Activated CD4-positive, alpha-beta T cell treated with anti-CD3 and anti-CD28 coated beads for 36 hours (primary cell): Measurements from ENCODE around the gene PTPN14. TPM values are rescaled to one million over a fixed set of nuclear protein-coding genes. Genes with fewer than 3 reads are reported as not detected.
"Not testable (repeated sequence)": the region's sequence is repeated elsewhere in the genome, so short reads cannot be mapped to it uniquely, and the experiment has no call there.

Source experiments
- ATAC-seq: fragments of 200-7000 bp; cut with Tn5 transposase; one replicate; pipeline ENCODE4 v1.10.0; 2021; ENCODE audit warnings: mild to moderate bottlenecking, moderate library complexity
- CTCF ChIA-PET: fragments of 350-600 bp; sonication (Branson Sonifier 250); formaldehyde crosslinking; loops from one replicate; lab custom pipeline; 2021; ENCODE audit warnings: antibody characterized with exemption; lab: Charles Lee
- POLR2A ChIA-PET: fragments of 350-600 bp; sonication (Branson Sonifier 250); formaldehyde crosslinking; loops from one replicate; lab custom pipeline; 2021; ENCODE audit warnings: antibody characterized with exemption, inconsistent platforms; lab: Charles Lee
- DNase-seq: peaks from one replicate; pipeline ENCODE4 v3.0.0-alpha.2; 2020
- H3K27ac Mint-ChIP-seq: one replicate; pipeline ENCODE4 v1.8.0; 2021; ENCODE audit warnings: mixed read lengths
- H3K27me3 Mint-ChIP-seq: one replicate; pipeline ENCODE4 v1.8.0; 2021; ENCODE audit warnings: mixed read lengths
- H3K36me3 Mint-ChIP-seq: one replicate; pipeline ENCODE4 v1.8.0; 2021; ENCODE audit warnings: low read depth, mixed read lengths
- H3K4me1 Mint-ChIP-seq: one replicate; pipeline ENCODE4 v1.8.0; 2021; ENCODE audit warnings: mixed read lengths
- H3K4me3 Mint-ChIP-seq: one replicate; pipeline ENCODE4 v1.8.0; 2021; ENCODE audit warnings: mild to moderate bottlenecking, moderate library complexity, mixed read lengths
- H3K9me3 Mint-ChIP-seq: one replicate; pipeline ENCODE4 v1.8.0; 2021; ENCODE audit warnings: low read depth, mixed read lengths
- intact Hi-C, 2 experiments: fragments of 100-400 bp; cut with DNase I in 1 of 2; cut with micrococcal nuclease in 1 of 2; formaldehyde crosslinking; loops; one replicate each; pipeline versions ENCODE4 v1.14.2 to v1.15.1; 2022 to 2024; cut with DNase I, micrococcal nuclease
- total RNA-seq, 2 experiments: library from RNA; stranded (reverse); gene quantifications; one replicate each; pipeline ENCODE4 v1.2.3, GENCODE V29; 2021

PTPN14 gene
- total RNA-seq, 2 experiments from 2014 or later = 4.1 to 4.3 TPM

DNA sequence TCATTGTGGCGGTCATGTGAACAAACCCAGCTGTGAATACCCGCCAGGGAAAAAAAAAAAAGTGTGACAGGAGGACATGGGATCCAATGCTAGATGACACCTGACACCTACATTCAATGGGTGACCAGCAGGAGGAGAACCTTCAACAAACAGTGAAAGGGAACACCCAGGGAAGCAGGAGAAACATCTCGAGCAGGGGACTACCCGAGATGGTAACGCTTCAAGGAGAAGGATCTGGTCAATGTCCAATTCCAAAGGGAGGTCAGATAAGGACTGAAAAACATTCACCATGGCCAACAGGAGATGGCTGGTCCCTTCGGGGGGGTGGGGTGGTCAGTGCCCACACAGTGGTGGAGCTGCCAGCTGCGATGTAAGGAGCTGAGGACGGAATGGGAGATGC is 46.3 kb downstream of the PTPN14 start:
- Mint-ChIP-seq H3K36me3 (no peaks in the 10 kb centered on the region), H3K27ac (no peak overlapping the region), H3K9me3 (no peaks in the 10 kb centered on the region), H3K27me3 (peaks cover 7% of the 10 kb centered on the region), H3K4me1 (peaks cover 9% of the 10 kb centered on the region), H3K4me3 (no peak overlapping the region)
- intact Hi-C loops = loop anchor here in 1 of 2 experiments (5.0 kb wide), 1 partner anchor 248 kb away; no protein-coding TSS in a partner anchor
- POLR2A ChIA-PET = no interaction called here
- DNase-seq (no peak), ATAC-seq (no peak)
- CTCF ChIA-PET = no interaction called here

DNA sequence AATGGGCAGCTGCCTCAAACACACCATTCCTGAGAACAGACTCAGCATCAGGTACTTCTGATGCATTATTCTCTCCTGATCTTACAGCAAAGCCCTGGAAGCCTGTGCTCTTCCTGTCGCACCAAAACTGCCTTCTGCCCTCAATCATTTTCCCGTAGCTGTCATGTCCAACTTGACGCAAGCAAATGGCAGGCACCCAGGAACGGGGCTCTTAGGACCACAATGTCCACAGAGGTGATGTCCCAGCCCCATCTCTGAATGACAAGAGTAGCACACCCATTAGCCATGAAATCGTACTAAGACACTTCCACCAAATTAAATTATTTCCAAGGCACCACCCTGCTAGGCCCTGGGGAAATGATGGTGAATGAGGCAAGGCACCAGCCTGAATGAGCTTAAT is 47.1 kb downstream of the PTPN14 start:
- Mint-ChIP-seq H3K4me3 (no peak overlapping the region), H3K27me3 (peaks cover 7% of the 10 kb centered on the region), H3K36me3 (no peaks in the 10 kb centered on the region), H3K4me1 (peaks cover 9% of the 10 kb centered on the region), H3K27ac (no peak overlapping the region), H3K9me3 (no peaks in the 10 kb centered on the region)
- CTCF ChIA-PET = interaction anchor here (1.0 kb wide), 1 partner anchor 11 kb away, joined by 3 read pairs; no protein-coding TSS in a partner anchor
- DNase-seq = no peak
- no peak for ATAC-seq
- POLR2A ChIA-PET = no interaction called here
- intact Hi-C loops = no loop called here

DNA sequence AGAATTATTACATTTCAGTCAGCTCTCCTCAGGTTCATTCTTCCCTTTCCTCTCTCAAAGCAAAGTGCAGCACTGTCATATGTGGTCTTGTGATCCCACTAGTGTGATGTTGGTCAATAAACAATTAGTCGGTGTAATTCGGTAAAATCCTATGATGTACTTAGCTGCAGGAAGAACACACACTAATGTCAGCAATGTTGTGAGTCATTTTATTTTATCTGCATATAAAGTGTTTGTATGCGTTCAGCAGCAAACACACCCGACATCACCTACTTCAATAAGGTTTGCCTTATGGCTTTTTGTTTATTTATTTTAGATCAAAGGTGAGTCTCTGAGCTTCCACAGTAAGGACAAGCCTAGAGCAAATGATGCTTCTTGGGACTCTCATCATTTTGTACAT is 47.8 kb downstream of the PTPN14 start:
- intact Hi-C loops = no loop called here
- Mint-ChIP-seq H3K4me3 (no peak overlapping the region), H3K27ac (no peak overlapping the region), H3K36me3 (no peaks in the 10 kb centered on the region), H3K4me1 (peaks cover 9% of the 10 kb centered on the region), H3K9me3 (no peaks in the 10 kb centered on the region), H3K27me3 (peaks cover 7% of the 10 kb centered on the region)
- no peak for DNase-seq
- CTCF ChIA-PET = interaction anchor here (1.0 kb wide), 1 partner anchor 10 kb away, joined by 3 read pairs; no protein-coding TSS in a partner anchor
- no peak for ATAC-seq
- POLR2A ChIA-PET = no interaction called here

DNA sequence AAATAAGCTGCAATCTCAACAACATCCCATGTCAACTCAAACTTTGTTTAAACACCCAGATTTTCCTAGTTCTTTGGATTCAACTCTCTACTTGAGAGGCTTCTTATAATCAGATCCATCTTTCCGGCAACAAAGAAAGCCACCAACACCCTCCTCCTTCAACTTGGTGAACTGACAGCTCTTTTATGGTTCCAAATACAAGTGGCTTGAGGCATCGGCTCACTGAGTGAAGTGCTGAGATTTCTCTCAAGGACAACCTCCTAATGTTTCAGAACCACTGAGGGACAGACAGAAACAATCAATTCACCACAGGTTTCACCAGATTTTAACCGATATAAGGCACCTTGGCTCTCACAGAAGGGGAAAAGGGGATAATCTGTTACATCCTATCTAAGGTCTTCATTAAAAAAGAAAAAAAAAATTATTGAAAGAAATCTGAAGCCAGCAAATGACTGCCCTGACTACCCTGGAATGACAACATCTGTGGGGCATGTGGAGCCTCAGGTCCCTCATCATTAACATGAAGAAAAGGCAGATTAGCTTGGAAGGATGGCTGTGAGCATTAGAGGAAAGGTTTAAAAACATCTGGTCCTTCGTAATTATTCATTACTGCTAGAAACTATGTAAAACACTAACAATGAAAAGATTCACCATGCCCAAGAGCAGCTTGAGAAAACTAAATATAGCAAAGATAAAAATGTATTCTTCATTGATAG is 50.9 kb downstream of the PTPN14 start:
- Mint-ChIP-seq H3K27ac (no peak overlapping the region), H3K9me3 (no peaks in the 10 kb centered on the region), H3K4me3 (no peak overlapping the region), H3K4me1 (peaks cover 1% of the 10 kb centered on the region), H3K36me3 (no peaks in the 10 kb centered on the region), H3K27me3 (peaks cover 7% of the 10 kb centered on the region)
- no peak for DNase-seq
- intact Hi-C loops = no loop called here
- ChIA-PET CTCF (interaction anchor here (0.7 kb wide), 1 partner anchor 1179 kb away, joined by 3 read pairs; no protein-coding TSS in a partner anchor), POLR2A (no interaction called here)
- ATAC-seq = no peak

DNA sequence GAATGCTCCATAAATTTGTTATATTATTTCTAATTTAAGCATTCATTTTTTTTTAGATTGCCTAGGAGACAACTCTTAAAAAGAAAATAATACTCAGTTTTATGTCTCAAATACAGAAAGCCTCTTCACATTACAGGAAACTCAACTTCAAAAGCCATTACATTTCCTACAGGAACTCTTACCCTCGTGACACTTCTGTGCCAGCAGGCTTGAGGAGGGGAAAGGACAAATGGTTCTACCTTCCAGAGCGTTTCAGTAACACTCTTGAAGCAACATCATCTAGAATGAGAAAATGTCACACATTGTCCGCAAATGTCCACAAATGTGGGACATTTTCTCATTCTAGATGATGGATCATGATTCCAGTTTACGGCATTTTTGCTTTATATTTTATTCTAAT is 51.7 kb downstream of the PTPN14 start:
- H3K27ac Mint-ChIP-seq = no peak overlapping the region
- ChIA-PET POLR2A (interaction anchor here (0.6 kb wide), 1 partner anchor 169 kb away, joined by 5 read pairs; no protein-coding TSS in a partner anchor), CTCF (no interaction called here)
- DNase-seq (no peak), ATAC-seq (no peak)
- H3K4me3 Mint-ChIP-seq = no peak overlapping the region
- intact Hi-C loops = no loop called here
- H3K4me1 Mint-ChIP-seq = peaks cover 1% of the 10 kb centered on the region
- H3K36me3 Mint-ChIP-seq = no peaks in the 10 kb centered on the region
- peaks cover 4% of the 10 kb centered on the region for H3K27me3 Mint-ChIP-seq
- no peaks in the 10 kb centered on the region for H3K9me3 Mint-ChIP-seq

DNA sequence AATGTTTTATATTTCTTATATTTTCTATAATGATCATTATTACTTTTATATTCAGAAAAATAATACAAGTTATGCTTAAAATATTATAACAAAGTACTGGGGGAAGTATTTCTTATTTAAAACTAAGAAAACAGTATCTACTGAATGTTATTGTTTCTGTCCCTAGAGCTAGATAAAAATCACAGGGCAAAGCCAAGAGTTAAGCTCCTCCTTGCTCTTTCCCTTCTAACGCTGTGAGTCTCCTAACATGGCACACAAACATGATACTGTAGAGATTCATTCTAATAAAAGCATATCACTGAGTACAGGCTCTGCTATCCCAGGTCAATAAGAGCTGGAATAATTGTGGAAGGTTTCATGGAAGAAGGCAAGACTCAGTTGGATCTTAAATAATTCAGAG is 53.4 kb downstream of the PTPN14 start:
- Mint-ChIP-seq H3K4me3 (no peak overlapping the region), H3K4me1 (peaks cover 1% of the 10 kb centered on the region), H3K27ac (no peak overlapping the region), H3K36me3 (no peaks in the 10 kb centered on the region), H3K9me3 (no peaks in the 10 kb centered on the region), H3K27me3 (peaks cover 2% of the 10 kb centered on the region)
- no peak for ATAC-seq
- intact Hi-C loops = no loop called here
- DNase-seq = no peak
- ChIA-PET CTCF (interaction anchor here (0.7 to 0.8 kb wide), 2 partner anchors 8 to 166 kb away, joined by 3 to 4 read pairs; no protein-coding TSS in a partner anchor), POLR2A (no interaction called here)

DNA sequence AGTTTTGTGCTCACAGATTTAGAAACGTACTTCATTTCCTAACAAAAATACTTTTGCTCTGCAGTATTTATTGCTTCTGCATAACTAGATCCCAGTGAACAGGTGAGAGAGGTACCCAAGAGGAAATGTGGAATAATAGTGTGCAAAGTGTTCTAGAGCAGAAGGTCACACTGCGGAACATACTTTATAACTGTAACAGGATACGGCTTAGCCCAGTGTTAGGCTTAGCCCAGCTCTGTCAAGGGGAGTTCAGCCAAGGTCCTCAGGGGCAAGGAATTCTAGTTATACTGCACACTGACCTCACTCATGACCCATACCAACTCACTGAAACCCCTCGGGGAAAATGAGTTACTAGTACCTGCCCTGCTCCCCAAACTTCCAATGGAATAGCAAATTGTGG is 55.3 kb downstream of the PTPN14 start:
- no peak overlapping the region for H3K4me3 Mint-ChIP-seq
- ChIA-PET POLR2A (interaction anchor here (0.9 kb wide), 1 partner anchor 20 kb away, joined by 4 read pairs; no protein-coding TSS in a partner anchor), CTCF (no interaction called here)
- H3K27me3 Mint-ChIP-seq = peaks cover 2% of the 10 kb centered on the region
- intact Hi-C loops = no loop called here
- ATAC-seq (no peak), DNase-seq (no peak)
- peaks cover 1% of the 10 kb centered on the region for H3K4me1 Mint-ChIP-seq
- no peaks in the 10 kb centered on the region for H3K36me3 Mint-ChIP-seq
- H3K27ac Mint-ChIP-seq = no peak overlapping the region
- no peaks in the 10 kb centered on the region for H3K9me3 Mint-ChIP-seq

DNA sequence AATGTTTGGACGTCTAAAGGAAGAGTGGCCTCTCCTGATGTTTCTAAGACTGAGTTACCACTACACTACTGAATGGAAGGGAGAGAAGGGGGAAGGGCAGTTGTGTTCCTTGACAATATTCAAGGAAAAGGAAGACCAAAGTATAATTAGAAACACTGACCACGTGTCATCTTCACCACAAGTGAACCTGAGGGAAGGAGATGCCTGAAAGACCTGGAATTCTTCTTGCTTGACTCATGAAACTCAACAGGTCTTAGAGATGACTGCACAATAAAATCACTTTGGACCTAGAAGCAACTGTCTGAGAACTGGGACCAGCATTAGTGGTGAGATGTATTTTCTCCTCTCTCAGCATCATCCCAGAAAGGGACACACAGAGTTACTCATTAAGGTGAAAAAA is 56.7 kb downstream of the PTPN14 start:
- no peak overlapping the region for H3K27ac Mint-ChIP-seq
- no peak overlapping the region for H3K4me3 Mint-ChIP-seq
- no peaks in the 10 kb centered on the region for H3K9me3 Mint-ChIP-seq
- CTCF ChIA-PET = no interaction called here
- ATAC-seq (no peak), DNase-seq (no peak)
- no peaks in the 10 kb centered on the region for H3K27me3 Mint-ChIP-seq
- intact Hi-C loops = no loop called here
- POLR2A ChIA-PET = no interaction called here
- H3K36me3 Mint-ChIP-seq = no peaks in the 10 kb centered on the region
- H3K4me1 Mint-ChIP-seq = no peaks in the 10 kb centered on the region

DNA sequence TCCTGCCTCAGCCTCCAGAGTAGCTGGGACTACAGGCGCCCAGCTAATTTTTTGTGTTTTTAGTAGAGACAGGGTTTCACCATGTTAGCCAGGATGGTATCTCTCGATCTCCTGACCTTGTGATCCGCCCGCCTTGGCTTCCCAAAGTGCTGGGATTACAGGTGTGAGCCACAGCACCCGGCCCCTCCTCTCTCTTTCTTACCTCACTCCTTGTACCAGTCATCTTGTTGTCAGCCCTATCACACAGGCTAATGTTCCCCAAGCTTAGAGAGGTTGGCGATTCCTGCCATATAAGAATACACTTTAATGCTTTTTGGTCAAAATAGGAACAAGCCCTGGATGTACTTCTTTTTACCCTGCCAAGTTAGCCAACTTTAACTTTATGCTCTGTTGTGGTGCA is 57.2 kb downstream of the PTPN14 start:
- H3K4me1 Mint-ChIP-seq, intact Hi-C loops, ATAC-seq, DNase-seq, H3K27me3 Mint-ChIP-seq, H3K4me3 Mint-ChIP-seq, H3K27ac Mint-ChIP-seq, H3K9me3 Mint-ChIP-seq, H3K36me3 Mint-ChIP-seq: not testable (repeated sequence)
- ChIA-PET POLR2A (interaction anchor here (0.7 kb wide), 1 partner anchor 161 kb away, joined by 3 read pairs; no protein-coding TSS in a partner anchor), CTCF (interaction anchor here (0.6 kb wide), 1 partner anchor 21 kb away, joined by 4 read pairs; no protein-coding TSS in a partner anchor)

DNA sequence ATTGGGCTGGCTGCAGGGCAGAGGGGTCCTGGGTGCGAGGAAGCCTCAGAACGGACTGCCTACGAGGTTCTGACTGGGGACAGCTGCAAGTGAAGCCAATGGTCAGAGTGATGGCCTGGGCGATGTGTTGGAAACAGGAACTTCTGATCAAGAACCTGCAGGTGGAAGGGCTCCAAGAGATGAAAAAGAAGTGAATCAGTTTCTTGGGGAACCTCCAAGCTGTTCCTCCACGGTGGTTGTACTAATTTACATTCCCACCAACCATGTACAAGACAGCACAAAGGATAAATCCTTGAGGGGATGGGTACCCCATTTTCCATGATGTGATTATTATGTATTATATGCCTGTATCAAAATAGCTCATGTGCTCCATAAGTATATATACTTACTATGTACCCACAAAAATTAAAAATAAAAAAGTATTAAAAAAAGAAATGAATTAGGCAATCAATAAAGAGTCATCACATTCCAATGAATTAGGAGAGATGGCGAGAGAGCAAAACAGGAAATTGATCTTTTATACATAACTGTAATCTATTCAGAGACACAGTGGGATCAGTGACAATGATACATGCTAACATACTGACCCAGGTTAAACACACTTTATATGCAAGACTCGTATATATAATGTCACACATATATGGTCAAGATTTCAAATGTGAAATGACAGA is 58.1 kb downstream of the PTPN14 start:
- DNase-seq (no peak), ATAC-seq (no peak)
- intact Hi-C loops = no loop called here
- H3K4me1 Mint-ChIP-seq = no peaks in the 10 kb centered on the region
- ChIA-PET POLR2A (no interaction called here), CTCF (interaction anchor here (0.8 to 1.1 kb wide), 2 partner anchors 11 to 14 kb away, joined by 3 read pairs; no protein-coding TSS in a partner anchor)
- H3K4me3 Mint-ChIP-seq = no peak overlapping the region
- H3K27me3 Mint-ChIP-seq = no peaks in the 10 kb centered on the region
- H3K27ac Mint-ChIP-seq = no peak overlapping the region
- H3K9me3 Mint-ChIP-seq = no peaks in the 10 kb centered on the region
- no peaks in the 10 kb centered on the region for H3K36me3 Mint-ChIP-seq

DNA sequence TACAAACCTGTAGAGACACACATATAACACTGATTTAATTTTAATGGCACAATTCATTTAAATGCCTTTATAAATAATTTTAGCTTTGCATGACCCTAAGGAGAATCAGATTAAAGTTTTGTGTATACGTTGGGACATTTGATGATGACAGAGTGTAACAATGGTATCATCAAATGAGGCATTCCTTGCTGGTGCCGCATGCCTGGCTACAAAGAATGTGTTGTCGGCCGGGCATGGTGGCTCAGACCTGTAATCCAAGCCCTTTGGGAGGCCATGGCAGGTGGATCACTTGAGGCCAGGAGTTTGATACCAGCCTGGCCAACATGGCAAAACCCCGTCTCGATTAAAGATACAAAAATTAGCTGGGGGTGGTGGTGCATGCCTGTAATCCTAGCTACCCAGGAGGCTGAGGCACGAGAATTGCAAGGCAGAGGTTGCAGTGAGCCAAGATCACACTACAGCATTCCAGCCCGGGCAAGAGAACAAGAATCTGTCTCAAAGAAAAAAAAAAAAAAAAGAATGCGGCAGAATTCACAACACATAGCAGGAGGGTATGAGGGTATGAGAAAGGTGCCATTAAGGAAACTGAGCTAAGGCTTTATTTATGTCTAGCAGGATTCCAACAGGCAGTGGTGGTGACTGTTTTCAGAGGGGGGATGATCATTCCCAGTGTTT is 58.9 kb downstream of the PTPN14 start:
- intact Hi-C loops = no loop called here
- Mint-ChIP-seq H3K36me3 (no peaks in the 10 kb centered on the region), H3K4me1 (no peaks in the 10 kb centered on the region), H3K9me3 (no peaks in the 10 kb centered on the region), H3K27ac (no peak overlapping the region), H3K27me3 (no peaks in the 10 kb centered on the region), H3K4me3 (no peak overlapping the region)
- POLR2A ChIA-PET = no interaction called here
- CTCF ChIA-PET = interaction anchor here (0.8 to 1.1 kb wide), 2 partner anchors 12 to 14 kb away, joined by 3 read pairs; no protein-coding TSS in a partner anchor
- ATAC-seq = no peak
- DNase-seq = no peak
